Measurements from ENCODE around the gene SLC35G2. TPM values are rescaled to one million over a fixed set of nuclear protein-coding genes. Genes with fewer than 3 reads are reported as not detected.
"Not testable (repeated sequence)": the region's sequence is repeated elsewhere in the genome, so short reads cannot be mapped to it uniquely, and the experiment has no call there.

The SLC35G2 gene
- total RNA-seq, 2 experiments from 2014 or later = 3.0 TPM

- H3K4me1 Mint-ChIP-seq (ENCODE audit: low read depth) = peaks cover 42% of the 10 kb centered on the region
- TF ChIP-seq, protein P1, sequence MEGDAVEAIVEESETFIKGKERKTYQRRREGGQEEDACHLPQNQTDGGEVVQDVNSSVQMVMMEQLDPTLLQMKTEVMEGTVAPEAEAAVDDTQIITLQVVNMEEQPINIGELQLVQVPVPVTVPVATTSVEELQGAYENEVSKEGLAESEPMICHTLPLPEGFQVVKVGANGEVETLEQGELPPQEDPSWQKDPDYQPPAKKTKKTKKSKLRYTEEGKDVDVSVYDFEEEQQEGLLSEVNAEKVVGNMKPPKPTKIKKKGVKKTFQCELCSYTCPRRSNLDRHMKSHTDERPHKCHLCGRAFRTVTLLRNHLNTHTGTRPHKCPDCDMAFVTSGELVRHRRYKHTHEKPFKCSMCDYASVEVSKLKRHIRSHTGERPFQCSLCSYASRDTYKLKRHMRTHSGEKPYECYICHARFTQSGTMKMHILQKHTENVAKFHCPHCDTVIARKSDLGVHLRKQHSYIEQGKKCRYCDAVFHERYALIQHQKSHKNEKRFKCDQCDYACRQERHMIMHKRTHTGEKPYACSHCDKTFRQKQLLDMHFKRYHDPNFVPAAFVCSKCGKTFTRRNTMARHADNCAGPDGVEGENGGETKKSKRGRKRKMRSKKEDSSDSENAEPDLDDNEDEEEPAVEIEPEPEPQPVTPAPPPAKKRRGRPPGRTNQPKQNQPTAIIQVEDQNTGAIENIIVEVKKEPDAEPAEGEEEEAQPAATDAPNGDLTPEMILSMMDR (IDR thresholded peaks at IDR 0.05) = peak; percentile 13
- DNase-seq (peak; percentile 99), ATAC-seq (peak; percentile 98)
- peak within 1 kb of the TSS; percentile 92 for H3K27ac Mint-ChIP-seq
- H3K4me3 Mint-ChIP-seq = peak within 1 kb of the TSS; percentile 97
- H3K36me3 Mint-ChIP-seq (ENCODE audit: low read depth) = peaks cover 37% of the 10 kb centered on the region
- H3K27me3 Mint-ChIP-seq = no peaks in the 10 kb centered on the region
- ChIA-PET POLR2A (interaction anchor here (0.8 to 3.5 kb wide), 17 partner anchors 9 to 666 kb away, joined by 3 to 37 read pairs (median 4); partner anchors contain the start of genes IL20RB, MSL2 and STAG1), CTCF (interaction anchor here (0.6 to 5.0 kb wide), 10 partner anchors 14 to 153 kb away, joined by 3 to 34 read pairs (median 4); partner anchors contain the start of gene STAG1)
- no peaks in the 10 kb centered on the region for H3K9me3 Mint-ChIP-seq
- intact Hi-C loops (cut with micrococcal nuclease) = loop anchor here (2.0 to 10.0 kb wide), 3 partner anchors 47 to 109 kb away; partner anchors contain the start of genes SLC35G2 and STAG1
These were observed 43.1 kb downstream of the SLC35G2 start, which contains the start of gene NCK1 for GRCh38 chr3:136861890-136862616. TSS of gene NCK1 (plus strand) at chr3:136862208. CDS start at chr3:136928002, 65,794 bp downstream.

GRCh38 chr3:136862617-136863322 lies 43.8 kb downstream of the SLC35G2 start:
- CTCF ChIA-PET = interaction anchor here (0.6 to 3.6 kb wide), 7 partner anchors 14 to 151 kb away, joined by 3 to 34 read pairs (median 4); partner anchors contain the start of gene STAG1
- TF ChIP-seq, protein P1 (IDR thresholded peaks at IDR 0.05) = peak; percentile 1
- POLR2A ChIA-PET = interaction anchor here (0.8 to 3.5 kb wide), 10 partner anchors 20 to 151 kb away, joined by 3 to 37 read pairs (median 4); partner anchors contain the start of genes IL20RB and STAG1
- Mint-ChIP-seq H3K36me3 (ENCODE audit: low read depth) (peaks cover 40% of the 10 kb centered on the region), H3K4me1 (ENCODE audit: low read depth) (peaks cover 46% of the 10 kb centered on the region), H3K9me3 (no peaks in the 10 kb centered on the region), H3K27ac (peak overlapping the region; percentile 92), H3K27me3 (no peaks in the 10 kb centered on the region), H3K4me3 (peak overlapping the region; percentile 97)
- intact Hi-C loops (cut with micrococcal nuclease) = loop anchor here (2.0 to 10.0 kb wide), 3 partner anchors 48 to 110 kb away; partner anchors contain the start of genes SLC35G2 and STAG1
- ATAC-seq = no peak
- DNase-seq = peak; percentile 55

- CTCF ChIA-PET = no interaction called here
- H3K4me1 Mint-ChIP-seq (ENCODE audit: low read depth) = peaks cover 58% of the 10 kb centered on the region
- intact Hi-C loops (cut with micrococcal nuclease) = loop anchor here (10.0 kb wide), 2 partner anchors 54 to 56 kb away; partner anchors contain the start of gene SLC35G2
These were observed 50.4 kb downstream of the SLC35G2 start for GRCh38 chr3:136869282-136869681.

GRCh38 chr3:136872258-136872657 lies 53.3 kb downstream of the SLC35G2 start:
- not testable (repeated sequence) for H3K27me3 Mint-ChIP-seq
- POLR2A ChIA-PET = interaction anchor here (1.3 kb wide), 1 partner anchor 10 kb away, joined by 4 read pairs; the partner anchor contains the start of gene NCK1

More at GRCh38 chr3:136869282-136869681, 50.4 kb downstream of the SLC35G2 start:
- peaks cover 16% of the 10 kb centered on the region for H3K9me3 Mint-ChIP-seq
- H3K27me3 Mint-ChIP-seq = no peaks in the 10 kb centered on the region
- POLR2A ChIA-PET = no interaction called here
- no peak for DNase-seq
- TF ChIP-seq, protein P1 (IDR thresholded peaks at IDR 0.05) = no peak
- no peak for ATAC-seq
- peaks cover 50% of the 10 kb centered on the region for H3K36me3 Mint-ChIP-seq (ENCODE audit: low read depth)
- no peak overlapping the region for H3K4me3 Mint-ChIP-seq
- H3K27ac Mint-ChIP-seq = no peak overlapping the region

DNA sequence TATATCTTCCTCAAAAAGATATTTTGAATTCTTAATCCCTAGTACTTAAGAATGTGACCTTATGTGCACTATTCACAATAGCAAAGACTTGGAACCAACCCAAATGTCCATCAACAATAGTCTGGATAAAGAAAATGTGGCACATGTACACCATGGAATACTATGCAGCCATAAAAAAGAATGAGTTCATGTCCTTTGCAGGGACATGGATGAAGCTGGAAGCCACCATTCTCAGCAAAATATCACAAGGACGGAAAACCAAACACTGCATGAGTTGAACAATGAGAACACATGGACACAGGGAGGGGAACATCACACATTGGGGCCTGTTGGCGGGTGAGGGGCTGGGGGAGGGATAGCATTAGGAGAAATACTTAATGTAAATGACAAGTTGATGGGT lies 60.6 kb downstream of the SLC35G2 start:
- H3K9me3 Mint-ChIP-seq = peaks cover 10% of the 10 kb centered on the region
- intact Hi-C loops (cut with micrococcal nuclease) = not testable (repeated sequence)

More at GRCh38 chr3:136872258-136872657, 53.3 kb downstream of the SLC35G2 start:
- CTCF ChIA-PET = interaction anchor here (1.1 kb wide), 1 partner anchor 142 kb away, joined by 3 read pairs; no protein-coding TSS in a partner anchor
- ATAC-seq; DNase-seq; H3K4me3 Mint-ChIP-seq; H3K27ac Mint-ChIP-seq; intact Hi-C loops (cut with micrococcal nuclease): not testable (repeated sequence)
- peaks cover 16% of the 10 kb centered on the region for H3K9me3 Mint-ChIP-seq
- peaks cover 52% of the 10 kb centered on the region for H3K4me1 Mint-ChIP-seq (ENCODE audit: low read depth)
- H3K36me3 Mint-ChIP-seq (ENCODE audit: low read depth) = peaks cover 53% of the 10 kb centered on the region

More for the DNA sequence above, 60.6 kb downstream of the SLC35G2 start:
- Mint-ChIP-seq H3K36me3 (ENCODE audit: low read depth) (peaks cover 30% of the 10 kb centered on the region), H3K4me1 (ENCODE audit: low read depth) (peaks cover 48% of the 10 kb centered on the region)
- H3K27me3 Mint-ChIP-seq, H3K27ac Mint-ChIP-seq, POLR2A ChIA-PET, H3K4me3 Mint-ChIP-seq, DNase-seq, ATAC-seq, CTCF ChIA-PET: not testable (repeated sequence)

All from activated CD8-positive, alpha-beta T cell treated with anti-CD3 and anti-CD28 coated beads for 36 hours (primary cell).